BE2C (cell line): ENCODE data around the gene ZNF174. TPM values are rescaled to one million over a fixed set of nuclear protein-coding genes. Genes with fewer than 3 reads are reported as not detected.

ENCODE experiments used
- DNase-seq: peaks from one replicate; pipeline ENCODE4 v3.0.0-alpha.2; 2020
- H3K27me3 ChIP-seq: fragments of 250-450 bp; sonication (Bioruptor Pico); 2 replicates; pipeline ENCODE4 v1.5.1; 2020; ENCODE audit warnings: mild to moderate bottlenecking
- H3K36me3 ChIP-seq: fragments of 250-450 bp; sonication (Bioruptor Pico); 2 replicates; pipeline ENCODE4 v1.5.1; 2020; ENCODE audit warnings: mild to moderate bottlenecking
- H3K4me1 ChIP-seq: fragments of 250-450 bp; sonication (Bioruptor Pico); 2 replicates; pipeline ENCODE4 v1.5.1; 2020
- H3K4me3 ChIP-seq: 2 replicates; pipeline ENCODE4 v1.5.1; 2011; ENCODE audit warnings: low read depth, low read length
- H3K9me3 ChIP-seq: fragments of 250-450 bp; sonication (Bioruptor Pico); 2 replicates; pipeline ENCODE4 v1.5.1; 2020
- polyA plus RNA-seq: library from polyadenylated mRNA; unstranded; fragments of >200 nt; gene quantifications from one replicate; pipeline ENCODE4 v1.2.1, GENCODE V29; 2012; ENCODE audit warnings: low read depth, missing spikeins; ENCODE audit not compliant: insufficient read length, insufficient read depth
- TF ChIP-seq, protein P1 (sequence below): IDR thresholded peaks from 2 replicates; pipeline ENCODE4 v1.5.1; 2012; ENCODE audit warnings: mild to moderate bottlenecking, low read depth, low read length

The ZNF174 gene
- polyA plus RNA-seq, result 7.5 TPM

- TF ChIP-seq, protein P1, sequence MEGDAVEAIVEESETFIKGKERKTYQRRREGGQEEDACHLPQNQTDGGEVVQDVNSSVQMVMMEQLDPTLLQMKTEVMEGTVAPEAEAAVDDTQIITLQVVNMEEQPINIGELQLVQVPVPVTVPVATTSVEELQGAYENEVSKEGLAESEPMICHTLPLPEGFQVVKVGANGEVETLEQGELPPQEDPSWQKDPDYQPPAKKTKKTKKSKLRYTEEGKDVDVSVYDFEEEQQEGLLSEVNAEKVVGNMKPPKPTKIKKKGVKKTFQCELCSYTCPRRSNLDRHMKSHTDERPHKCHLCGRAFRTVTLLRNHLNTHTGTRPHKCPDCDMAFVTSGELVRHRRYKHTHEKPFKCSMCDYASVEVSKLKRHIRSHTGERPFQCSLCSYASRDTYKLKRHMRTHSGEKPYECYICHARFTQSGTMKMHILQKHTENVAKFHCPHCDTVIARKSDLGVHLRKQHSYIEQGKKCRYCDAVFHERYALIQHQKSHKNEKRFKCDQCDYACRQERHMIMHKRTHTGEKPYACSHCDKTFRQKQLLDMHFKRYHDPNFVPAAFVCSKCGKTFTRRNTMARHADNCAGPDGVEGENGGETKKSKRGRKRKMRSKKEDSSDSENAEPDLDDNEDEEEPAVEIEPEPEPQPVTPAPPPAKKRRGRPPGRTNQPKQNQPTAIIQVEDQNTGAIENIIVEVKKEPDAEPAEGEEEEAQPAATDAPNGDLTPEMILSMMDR, result 0 out of 2 replicates have a peak, but pooled peaks have one; percentile 2
Measured at GRCh38 chr16:3400779-3401688, at the start of gene ZNF174, which contains the start of gene ZSCAN32. TSS of gene ZNF174 (plus strand) at chr16:3401215. CDS start at chr16:3402005, 790 bp downstream. TSS of gene ZSCAN32 (minus strand) at chr16:3401004. CDS start at chr16:3397557, 3,447 bp downstream.

GRCh38 chr16:3355589-3355988 lies 45.4 kb upstream of the ZNF174 start, which contains the start of gene OR2C1:
TSS of gene OR2C1 (plus strand) at chr16:3355889. CDS start at chr16:3355941, 52 bp downstream.
- Histone ChIP-seq H3K4me1 (no peaks in the 10 kb centered on the region), H3K9me3 (no peaks in the 10 kb centered on the region), H3K4me3 (no peak within 1 kb of the TSS), H3K36me3 (no peaks in the 10 kb centered on the region), H3K27me3 (peaks cover 40% of the 10 kb centered on the region)
- no peak for DNase-seq
- TF ChIP-seq, protein P1, result no peak

More at GRCh38 chr16:3400779-3401688, at the start of gene ZNF174, which contains the start of gene ZSCAN32:
- peak within 1 kb of the TSS; percentile 84 for H3K4me3 ChIP-seq
- no peaks in the 10 kb centered on the region for H3K27me3 ChIP-seq
- peaks cover 36% of the 10 kb centered on the region for H3K36me3 ChIP-seq
- H3K9me3 ChIP-seq, result no peaks in the 10 kb centered on the region
- peak; percentile 98 for DNase-seq
- no peaks in the 10 kb centered on the region for H3K4me1 ChIP-seq

DNA sequence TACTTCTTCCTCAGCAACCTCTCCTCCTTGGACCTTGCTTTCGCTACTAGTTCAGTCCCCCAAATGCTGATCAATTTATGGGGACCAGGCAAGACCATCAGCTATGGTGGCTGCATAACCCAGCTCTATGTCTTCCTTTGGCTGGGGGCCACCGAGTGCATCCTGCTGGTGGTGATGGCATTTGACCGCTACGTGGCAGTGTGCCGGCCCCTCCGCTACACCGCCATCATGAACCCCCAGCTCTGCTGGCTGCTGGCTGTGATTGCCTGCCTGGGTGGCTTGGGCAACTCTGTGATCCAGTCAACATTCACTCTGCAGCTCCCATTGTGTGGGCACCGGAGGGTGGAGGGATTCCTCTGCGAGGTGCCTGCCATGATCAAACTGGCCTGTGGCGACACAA lies 44.9 kb upstream of the ZNF174 start:
- Histone ChIP-seq H3K9me3 (no peaks in the 10 kb centered on the region), H3K27me3 (peaks cover 45% of the 10 kb centered on the region), H3K4me1 (no peaks in the 10 kb centered on the region), H3K36me3 (no peaks in the 10 kb centered on the region), H3K4me3 (no peak overlapping the region)
- peak; percentile 57 for DNase-seq
- TF ChIP-seq, protein P1, result peak; percentile 56

GRCh38 chr16:3358871-3359270 lies 42.1 kb upstream of the ZNF174 start:
- no peak overlapping the region for H3K4me3 ChIP-seq
- peaks cover 46% of the 10 kb centered on the region for H3K27me3 ChIP-seq
- no peaks in the 10 kb centered on the region for H3K4me1 ChIP-seq
- H3K9me3 ChIP-seq, result no peaks in the 10 kb centered on the region
- TF ChIP-seq, protein P1, result no peak
- no peaks in the 10 kb centered on the region for H3K36me3 ChIP-seq
- no peak for DNase-seq

- no peaks in the 10 kb centered on the region for H3K36me3 ChIP-seq
- H3K27me3 ChIP-seq, result peaks cover 33% of the 10 kb centered on the region
- H3K4me3 ChIP-seq, result no peak overlapping the region
- H3K4me1 ChIP-seq, result no peaks in the 10 kb centered on the region
- DNase-seq, result no peak
- TF ChIP-seq, protein P1, result no peak
- no peaks in the 10 kb centered on the region for H3K9me3 ChIP-seq
Measured at GRCh38 chr16:3362931-3363330, 38.1 kb upstream of the ZNF174 start.
